GM21786 (cell line): ENCODE data around the gene WNT3A.

Experiments used
- ATAC-seq: cut with Tn5 transposase; IDR thresholded peaks from one replicate; pipeline ENCODE4 v1.9.1; 2021; ENCODE audit not compliant: unreplicated experiment

WNT3A gene

GRCh38 chr1:228066891-228067654, 60.3 kb downstream of the WNT3A start:
- no peak for ATAC-seq

GRCh38 chr1:228068359-228068758, 61.6 kb downstream of the WNT3A start:
- no peak for ATAC-seq

- no peak for ATAC-seq
Observed at GRCh38 chr1:228070173-228070572, 63.4 kb downstream of the WNT3A start.

- no peak for ATAC-seq
Observed at GRCh38 chr1:228070851-228071250, 64.1 kb downstream of the WNT3A start.

- ATAC-seq, result no peak
Observed at GRCh38 chr1:228071839-228072657, 65.2 kb downstream of the WNT3A start.

GRCh38 chr1:228072658-228073043, 65.9 kb downstream of the WNT3A start:
- ATAC-seq, result no peak

GRCh38 chr1:228073061-228073856, 66.5 kb downstream of the WNT3A start:
- ATAC-seq, result no peak

- no peak for ATAC-seq
Observed at GRCh38 chr1:228073857-228074545, 67.2 kb downstream of the WNT3A start.

GRCh38 chr1:228074954-228075730, 68.3 kb downstream of the WNT3A start:
- ATAC-seq, result no peak

GRCh38 chr1:228075801-228076271, 69.0 kb downstream of the WNT3A start:
- no peak for ATAC-seq

GRCh38 chr1:228076796-228077430, 70.1 kb downstream of the WNT3A start:
- no peak for ATAC-seq

GRCh38 chr1:228077565-228078330, 71.0 kb downstream of the WNT3A start:
- ATAC-seq, result no peak

- no peak for ATAC-seq
Observed at GRCh38 chr1:228079013-228079412, 72.2 kb downstream of the WNT3A start.

GRCh38 chr1:228079601-228080263, 72.9 kb downstream of the WNT3A start:
- no peak for ATAC-seq

- ATAC-seq, result no peak
Observed at GRCh38 chr1:228081144-228081543, 74.3 kb downstream of the WNT3A start.

- peak; percentile 23 for ATAC-seq
Observed at GRCh38 chr1:228081578-228082213, 74.9 kb downstream of the WNT3A start.

GRCh38 chr1:228082214-228082917, 75.6 kb downstream of the WNT3A start, which contains the start of gene ARF1:
ARF1 (plus strand) TSS chr1:228082708; CDS start chr1:228097115, 14,407 bp downstream.
- peak; percentile 62 for ATAC-seq
